Activated CD8-positive, alpha-beta memory T cell treated with anti-CD3 and anti-CD28 coated beads for 1 hour (primary cell): ENCODE data around the gene ARHGAP9.

ENCODE experiments used
- DNase-seq, 2 donors: peaks; one replicate each; pipeline ENCODE4 v3.0.0-alpha.2; 2020; ENCODE audit warnings: low read depth in 1 of 2; ENCODE audit errors: extremely low read depth in 1 of 2

The ARHGAP9 gene

GRCh38 chr12:57473886-57474285 is 5.8 kb downstream of the ARHGAP9 start:
- no peak for DNase-seq

- no peak for DNase-seq
Measured at GRCh38 chr12:57473392-57473791, 6.3 kb downstream of the ARHGAP9 start.

- no peak for DNase-seq
Measured at GRCh38 chr12:57472391-57472790, 7.3 kb downstream of the ARHGAP9 start.

- no peak for DNase-seq
Measured at GRCh38 chr12:57471661-57472060, 8.0 kb downstream of the ARHGAP9 start.

- DNase-seq = no peak
Measured at GRCh38 chr12:57470970-57471656, 8.6 kb downstream of the ARHGAP9 start.

- no peak for DNase-seq
Measured at GRCh38 chr12:57470286-57470969, 9.2 kb downstream of the ARHGAP9 start.

GRCh38 chr12:57469296-57470164 is 10.1 kb downstream of the ARHGAP9 start:
- DNase-seq = no peak

GRCh38 chr12:57467915-57468314 is 11.8 kb downstream of the ARHGAP9 start:
- DNase-seq = no peak

- no peak for DNase-seq
Measured at GRCh38 chr12:57467212-57467874, 12.3 kb downstream of the ARHGAP9 start.

- DNase-seq = no peak
Measured at GRCh38 chr12:57465747-57466505, 13.7 kb downstream of the ARHGAP9 start.

GRCh38 chr12:57465030-57465746 is 14.5 kb downstream of the ARHGAP9 start:
- DNase-seq = no peak

GRCh38 chr12:57464569-57464968 is 15.1 kb downstream of the ARHGAP9 start:
- DNase-seq = no peak

GRCh38 chr12:57462912-57463253 is 16.8 kb downstream of the ARHGAP9 start:
- no peak for DNase-seq

GRCh38 chr12:57462251-57462911 is 17.3 kb downstream of the ARHGAP9 start:
- DNase-seq = peak; percentile 71 to 75

- DNase-seq = no peak
Measured at GRCh38 chr12:57461917-57462250, 17.8 kb downstream of the ARHGAP9 start.

- no peak for DNase-seq
Measured at GRCh38 chr12:57461276-57461916, 18.3 kb downstream of the ARHGAP9 start.

GRCh38 chr12:57460841-57461275 is 18.8 kb downstream of the ARHGAP9 start:
- no peak for DNase-seq

GRCh38 chr12:57460468-57460784 is 19.2 kb downstream of the ARHGAP9 start:
- no peak for DNase-seq
